DMS 273 (cell line): ENCODE measurements around the gene CARMIL1.

Experiments
- DNase-seq: peaks from one replicate; lab custom pipeline; 2025; ENCODE audit not compliant: unreplicated experiment; lab: John Stamatoyannopoulos, UW

CARMIL1 gene

DNA sequence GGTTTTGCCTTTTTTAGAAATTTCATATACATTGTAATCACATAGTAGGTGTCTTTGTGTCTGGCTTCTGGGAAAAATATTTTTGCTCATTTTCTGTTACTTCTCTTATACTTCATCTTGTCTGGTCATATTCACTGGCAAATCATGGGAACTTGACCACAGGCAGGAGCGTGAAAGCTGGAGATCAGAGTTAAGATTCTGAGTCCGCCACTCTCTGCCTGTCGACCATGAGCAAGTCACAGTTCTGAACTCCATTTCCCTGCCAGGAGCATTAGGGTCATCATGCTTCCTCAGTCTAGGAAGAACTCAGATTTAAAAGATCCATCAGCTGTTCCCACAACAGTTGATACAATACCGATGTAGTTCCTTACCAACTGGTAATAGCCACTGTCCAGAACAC is 360.5 kb downstream of the CARMIL1 start:
- no peak for DNase-seq

DNA sequence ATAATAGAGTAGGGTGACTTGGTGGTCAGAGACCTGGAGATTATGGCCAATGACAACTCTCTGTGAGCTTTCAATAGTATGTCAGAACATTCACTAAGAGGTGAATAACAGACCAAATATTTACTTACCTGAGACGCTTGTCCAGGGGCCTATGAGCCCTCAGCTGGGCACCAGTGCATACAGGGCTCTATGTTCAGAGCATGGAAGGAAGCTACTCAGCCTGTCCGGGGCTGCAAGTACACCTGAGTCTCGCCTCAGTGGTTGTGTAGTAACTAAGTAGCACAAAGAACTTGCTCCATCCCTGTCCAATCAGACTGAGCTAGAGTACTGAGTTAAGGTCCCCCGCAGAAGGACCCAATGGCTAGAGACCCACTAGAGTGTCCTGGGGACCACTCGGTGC is 361.3 kb downstream of the CARMIL1 start:
- no peak for DNase-seq

DNA sequence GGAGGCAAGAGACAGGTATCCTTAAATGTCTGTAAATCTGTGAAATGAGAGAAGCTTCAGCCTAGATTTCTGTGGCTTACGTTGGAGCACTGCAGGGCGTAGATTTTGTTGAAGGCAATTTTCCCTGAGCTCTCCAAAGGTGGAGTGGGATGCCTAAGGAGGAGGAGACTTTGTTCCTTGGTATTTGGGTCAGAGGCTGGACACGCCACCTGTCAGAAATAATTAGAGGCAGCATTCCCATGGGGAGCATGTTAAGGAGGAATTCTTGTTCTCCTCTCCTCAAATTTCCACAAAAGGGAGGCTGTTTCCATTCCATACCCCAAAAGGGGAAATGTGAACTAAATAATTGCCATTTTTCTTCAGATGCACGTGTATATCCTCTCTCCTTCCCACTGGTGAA is 361.7 kb downstream of the CARMIL1 start:
- no peak for DNase-seq

DNA sequence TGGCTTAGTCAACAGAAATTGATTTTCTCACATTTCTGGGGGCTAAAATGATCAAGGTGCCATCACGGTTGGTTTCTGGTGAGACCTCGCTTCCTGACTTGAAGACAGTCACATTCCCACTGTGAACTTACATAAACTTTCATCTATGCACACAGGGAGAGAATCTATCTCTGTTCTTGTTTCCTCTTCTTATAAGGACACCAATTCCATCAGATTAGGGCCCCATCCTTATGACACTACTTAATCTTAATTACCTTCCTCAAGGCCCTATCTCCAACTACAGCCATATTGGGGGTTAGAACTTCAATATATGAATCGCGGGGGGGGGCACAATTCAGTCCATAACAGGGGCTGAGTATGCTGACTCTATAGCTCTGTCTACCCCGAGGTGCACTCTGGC is 362.2 kb downstream of the CARMIL1 start:
- DNase-seq, result no peak

DNA sequence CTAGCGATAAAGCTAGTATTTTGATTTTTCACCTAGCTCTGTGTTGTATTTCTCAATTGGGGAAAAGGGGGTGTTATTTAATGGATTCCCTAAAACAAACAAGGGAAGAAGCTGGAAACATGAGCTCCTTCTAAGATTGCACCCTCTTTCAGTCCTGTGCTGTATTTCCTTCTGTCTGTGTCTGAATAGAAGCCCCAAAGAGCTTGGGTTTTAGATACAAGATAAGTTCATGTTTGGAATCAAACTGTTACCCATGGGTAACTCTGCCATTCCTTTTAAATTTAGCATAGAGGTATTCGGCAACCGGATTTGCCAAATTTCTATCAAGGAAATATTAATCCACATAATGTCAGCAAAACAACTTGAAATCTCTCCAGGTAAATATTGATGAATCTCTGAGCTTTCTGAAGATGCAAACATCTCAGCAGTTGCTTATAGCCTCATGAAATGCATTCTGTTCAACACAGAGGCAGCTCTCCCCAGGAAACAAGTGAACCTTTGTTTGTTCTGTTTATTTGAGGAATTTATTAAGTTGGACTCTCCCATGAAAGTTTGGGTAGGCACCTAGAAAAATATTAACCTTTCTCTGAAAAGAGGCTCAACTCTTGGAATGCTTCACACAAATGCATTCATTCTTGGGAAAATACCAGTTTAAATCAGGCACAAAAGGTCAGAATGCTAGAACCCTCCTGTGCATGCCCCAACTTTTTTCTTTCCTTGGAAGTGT is 362.9 kb downstream of the CARMIL1 start:
- no peak for DNase-seq

GRCh38 chr6:25642667-25643328 is 363.6 kb downstream of the CARMIL1 start:
- DNase-seq, result no peak

- DNase-seq, result no peak
Measured at GRCh38 chr6:25645916-25646315, 366.7 kb downstream of the CARMIL1 start.

DNA sequence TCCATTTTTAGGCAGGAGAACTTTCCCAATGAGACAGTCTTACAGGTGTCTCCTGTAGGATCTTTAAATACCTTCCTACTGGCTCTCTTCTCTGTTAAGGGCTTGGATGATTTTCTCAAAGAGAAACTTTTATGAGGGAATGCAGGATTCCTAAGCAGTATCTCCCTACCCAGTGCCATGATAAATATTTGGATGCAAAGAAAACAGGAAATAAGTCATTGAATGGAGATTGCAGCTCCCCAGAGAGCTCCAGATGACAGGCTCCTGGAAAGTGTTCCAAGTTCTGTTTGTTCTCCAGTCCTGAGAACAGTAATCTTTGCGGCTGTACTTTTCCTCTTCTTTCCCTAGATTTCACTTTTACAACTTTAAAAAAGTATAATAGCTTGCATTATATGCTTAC is 370.4 kb downstream of the CARMIL1 start:
- DNase-seq, result no peak

DNA sequence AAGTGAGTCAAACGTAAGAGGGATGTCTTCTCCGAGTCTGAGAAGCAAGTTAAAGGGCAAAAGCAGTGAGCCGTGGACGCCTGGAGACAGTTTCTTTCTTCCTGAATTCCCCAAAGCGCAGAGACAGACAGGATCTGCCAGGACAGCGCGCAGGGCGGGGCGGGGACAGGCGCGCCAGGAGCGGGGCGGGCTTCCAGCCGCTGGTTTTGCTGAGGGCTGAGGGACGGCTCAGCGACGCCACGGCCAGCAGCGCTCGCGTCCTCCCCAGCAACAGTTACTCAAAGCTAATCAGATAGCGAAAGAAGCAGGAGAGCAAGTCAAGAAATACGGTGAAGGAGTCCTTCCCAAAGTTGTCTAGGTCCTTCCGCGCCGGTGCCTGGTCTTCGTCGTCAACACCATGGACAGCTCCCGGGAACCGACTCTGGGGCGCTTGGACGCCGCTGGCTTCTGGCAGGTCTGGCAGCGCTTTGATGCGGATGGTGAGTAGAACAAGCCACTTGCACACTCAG is 372.9 kb downstream of the CARMIL1 start, which contains the start of gene SCGN:
Gene SCGN, plus strand, starts transcription at position 209 of the 509 bp plus-strand sequence. Its CDS starts 189 bp downstream, at position 398.
- peak; percentile 79 for DNase-seq

- no peak for DNase-seq
Measured at GRCh38 chr6:25655723-25656122, 376.5 kb downstream of the CARMIL1 start.

- no peak for DNase-seq
Measured at GRCh38 chr6:25659633-25660368, 380.6 kb downstream of the CARMIL1 start.

GRCh38 chr6:25660512-25660911 is 381.3 kb downstream of the CARMIL1 start:
- no peak for DNase-seq

- no peak for DNase-seq
Measured at GRCh38 chr6:25661129-25661779, 382.1 kb downstream of the CARMIL1 start.

DNA sequence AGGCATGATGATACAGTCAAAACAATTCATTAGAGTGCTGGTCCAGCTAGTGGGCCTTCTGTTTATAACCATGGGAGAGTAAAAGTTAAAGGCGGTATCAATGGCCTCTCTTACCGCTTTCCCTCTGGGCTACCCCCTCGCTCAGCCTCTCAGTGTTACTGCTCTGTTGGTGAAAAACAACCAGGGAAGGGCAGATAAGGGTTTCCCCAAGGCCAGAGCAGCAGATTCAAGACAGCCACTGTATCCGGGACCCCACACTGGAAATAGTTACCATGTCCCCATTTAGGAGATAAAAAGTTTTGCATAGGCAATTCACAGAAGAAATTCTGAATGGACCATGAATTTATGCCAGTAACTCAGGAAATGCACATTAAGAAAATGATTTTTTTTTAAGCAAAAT is 386.3 kb downstream of the CARMIL1 start:
- DNase-seq, result no peak

- no peak for DNase-seq
Measured at GRCh38 chr6:25669413-25669812, 390.2 kb downstream of the CARMIL1 start.
